Stomach (tissue), 9 donors: Measurements from ENCODE around the gene DNLZ. TPM values are rescaled to one million over a fixed set of nuclear protein-coding genes. Genes with fewer than 3 reads are reported as not detected.
A peak's percentile ranks its signal among the peaks of the same experiment; 100 is the strongest.

Experiments used
- DNase-seq, 2 donors: peaks; one replicate each; pipeline versions ENCODE4 v3.0.0 to v3.0.0-alpha.2; 2013 to 2019
- H3K27ac ChIP-seq, 5 donors: fragments of 200-600 bp in 4 of 5; sonication (generic) in 4 of 5; one replicate each; pipeline ENCODE4 v1.5.1; 2013 to 2019; ENCODE audit warnings: mild to moderate bottlenecking in 1 of 5, moderate library complexity in 1 of 5
- H3K27me3 ChIP-seq, 3 donors: fragments of 200-600 bp; sonication (generic); one replicate each; pipeline ENCODE4 v1.5.1; 2017 to 2019; ENCODE audit warnings: mixed run types in 1 of 3
- H3K36me3 ChIP-seq, 4 donors: fragments of 200-600 bp; sonication (generic); 1 replicate in 3 of 4; 2 replicates in 1 of 4; pipeline ENCODE4 v1.5.1; 2016 to 2019
- H3K4me1 ChIP-seq, 4 donors: fragments of 200-600 bp; sonication (generic); one replicate each; pipeline ENCODE4 v1.5.1; 2016 to 2019
- H3K4me3 ChIP-seq, 4 donors: fragments of 200-600 bp; sonication (generic) in 3 of 4; one replicate each; pipeline ENCODE4 v1.5.1; 2016 to 2019; ENCODE audit warnings: mild to moderate bottlenecking in 1 of 4
- H3K9me3 ChIP-seq, 4 donors: fragments of 200-600 bp; sonication (generic); one replicate each; pipeline ENCODE4 v1.5.1; 2016 to 2019
- EP300 ChIP-seq: sonication (generic); formaldehyde crosslinking; IDR thresholded peaks from one replicate; pipeline ENCODE4 v1.6.1; 2017; ENCODE audit warnings: antibody characterized with exemption
- POLR2A ChIP-seq, 4 donors: fragments of 450-650 bp; IDR thresholded peaks; one replicate each; pipeline ENCODE4 v1.6.1; 2016; ENCODE audit warnings: antibody characterized with exemption in 4 of 4, control low read depth in 2 of 4, mild to moderate bottlenecking in 1 of 4, moderate library complexity in 1 of 4
- POLR2AphosphoS5 ChIP-seq, 3 donors: sonication (generic); formaldehyde crosslinking; IDR thresholded peaks; one replicate each; pipeline ENCODE4 v1.6.1; 2016; ENCODE audit warnings: antibody characterized with exemption in 3 of 3
- WGBS, 5 donors: extraction: QIAGEN DNeasy Blood & Tissue Kit in 3 of 5; methylation state at CpG; one replicate each; pipeline versions ENCODE4 v1.1.5 to v1.1.7; 2013 to 2018; 5-methylcytosine and 5-hydroxymethylcytosine counted together
- intact Hi-C: fragments of 100-400 bp; cut with DNase I; formaldehyde crosslinking; loops from one replicate; pipeline ENCODE4 v1.15.1; 2023; ENCODE audit warnings: low total_unique reads
- polyA plus RNA-seq, 3 donors: library from polyadenylated mRNA; stranded (reverse); fragments of 200-250 nt; gene quantifications; one replicate each; pipeline ENCODE4 v1.2.3, GENCODE V29; 2013
- total RNA-seq, 5 donors: library from RNA; depleted of rRNA; stranded (reverse); fragments of >200 nt; gene quantifications; one replicate each; pipeline versions ENCODE4 v1.1.0 to v1.2.3, GENCODE V29; 2014 to 2016
- TF ChIP-seq, protein P1 (sequence below), 7 experiments: fragments of 450-650 bp in 4 of 7; fragments of 200-600 bp in 3 of 7; sonication (generic) in 3 of 7; IDR thresholded peaks; one replicate each; pipeline ENCODE4 v1.5.1; 2016 to 2019; ENCODE audit warnings: antibody characterized with exemption in 7 of 7, control low read depth in 2 of 7, mild to moderate bottlenecking in 1 of 7
- donor health status: healthy with polysubstance abuse.
- donor health status: Bipolar disorder and iron deficiency.
- donor health status: healthy.

Gene DNLZ
- total and polyA plus RNA-seq, 8 donors, result 1.3 to 16.8 (median 10.1) TPM; not detected in 1

GRCh38 chr9:136311051-136312008 is 52.2 kb downstream of the DNLZ start:
- peak overlapping the region in 3 of 5 donors; percentile 31 to 74 (median 57) for H3K27ac ChIP-seq
- peak overlapping the region in 2 of 4 donors; percentile 9 to 10 for H3K4me3 ChIP-seq
- intact Hi-C loops, result no loop called here
- DNase-seq, result peak; percentile 70 to 94
- H3K36me3 ChIP-seq, result no peaks in the 10 kb centered on the region
- H3K9me3 ChIP-seq, result peaks cover 0 to 13% (median 11%) of the 10 kb centered on the region in 4 donors
- peaks cover 0 to 21% (median 10%) of the 10 kb centered on the region in 4 donors for H3K4me1 ChIP-seq
- no peak for TF ChIP-seq EP300
- TF ChIP-seq POLR2AphosphoS5 (IDR thresholded peaks at IDR 0.05), result peak in 1 of 3 donors; percentile 37
- TF ChIP-seq, protein P1, sequence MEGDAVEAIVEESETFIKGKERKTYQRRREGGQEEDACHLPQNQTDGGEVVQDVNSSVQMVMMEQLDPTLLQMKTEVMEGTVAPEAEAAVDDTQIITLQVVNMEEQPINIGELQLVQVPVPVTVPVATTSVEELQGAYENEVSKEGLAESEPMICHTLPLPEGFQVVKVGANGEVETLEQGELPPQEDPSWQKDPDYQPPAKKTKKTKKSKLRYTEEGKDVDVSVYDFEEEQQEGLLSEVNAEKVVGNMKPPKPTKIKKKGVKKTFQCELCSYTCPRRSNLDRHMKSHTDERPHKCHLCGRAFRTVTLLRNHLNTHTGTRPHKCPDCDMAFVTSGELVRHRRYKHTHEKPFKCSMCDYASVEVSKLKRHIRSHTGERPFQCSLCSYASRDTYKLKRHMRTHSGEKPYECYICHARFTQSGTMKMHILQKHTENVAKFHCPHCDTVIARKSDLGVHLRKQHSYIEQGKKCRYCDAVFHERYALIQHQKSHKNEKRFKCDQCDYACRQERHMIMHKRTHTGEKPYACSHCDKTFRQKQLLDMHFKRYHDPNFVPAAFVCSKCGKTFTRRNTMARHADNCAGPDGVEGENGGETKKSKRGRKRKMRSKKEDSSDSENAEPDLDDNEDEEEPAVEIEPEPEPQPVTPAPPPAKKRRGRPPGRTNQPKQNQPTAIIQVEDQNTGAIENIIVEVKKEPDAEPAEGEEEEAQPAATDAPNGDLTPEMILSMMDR (IDR thresholded peaks at IDR 0.05), result no peak
- TF ChIP-seq POLR2A (IDR thresholded peaks at IDR 0.05), result no peak
- peaks cover 0 to 47% (median 7%) of the 10 kb centered on the region in 3 donors for H3K27me3 ChIP-seq
- WGBS, 5 donors, result 24 to 34% (median 31%) methylated on average over 7 to 23 of the region's 23 CpGs

GRCh38 chr9:136310273-136311030 is 53.1 kb downstream of the DNLZ start:
- H3K4me3 ChIP-seq, result peak overlapping the region in 1 of 4 donors; percentile 10
- H3K4me1 ChIP-seq, result peaks cover 0 to 21% (median 10%) of the 10 kb centered on the region in 4 donors
- H3K9me3 ChIP-seq, result peaks cover 0 to 11% (median 9%) of the 10 kb centered on the region in 4 donors
- H3K36me3 ChIP-seq, result no peaks in the 10 kb centered on the region
- peak overlapping the region in 1 of 5 donors; percentile 74 for H3K27ac ChIP-seq
- 39 to 58% (median 49%) methylated on average over 14 to 28 of the region's 28 CpGs for WGBS, 5 donors
- intact Hi-C loops, result no loop called here
- DNase-seq, result peak in 1 of 2 donors; percentile 77
- no peak for TF ChIP-seq EP300
- no peak for TF ChIP-seq POLR2AphosphoS5 (IDR thresholded peaks at IDR 0.05)
- TF ChIP-seq POLR2A (IDR thresholded peaks at IDR 0.05), result no peak
- TF ChIP-seq, protein P1 (IDR thresholded peaks at IDR 0.05), result no peak
- peaks cover 0 to 55% (median 7%) of the 10 kb centered on the region in 3 donors for H3K27me3 ChIP-seq

- intact Hi-C loops, result no loop called here
Observed at GRCh38 chr9:136309806-136310220, 53.7 kb downstream of the DNLZ start.

More at GRCh38 chr9:136309806-136310220, 53.7 kb downstream of the DNLZ start:
- TF ChIP-seq, protein P1 (IDR thresholded peaks at IDR 0.05), result no peak
- TF ChIP-seq POLR2A (IDR thresholded peaks at IDR 0.05), result peak in 1 of 4 donors; percentile 13
- Histone ChIP-seq H3K27ac (no peak overlapping the region), H3K9me3 (peaks cover 0 to 5% (median 2%) of the 10 kb centered on the region in 4 donors), H3K4me3 (no peak overlapping the region), H3K36me3 (no peaks in the 10 kb centered on the region), H3K27me3 (peaks cover 0 to 62% (median 7%) of the 10 kb centered on the region in 3 donors), H3K4me1 (peaks cover 0 to 21% (median 10%) of the 10 kb centered on the region in 4 donors)
- 86 to 96% (median 92%) methylated on average over 5 of the region's 5 CpGs for WGBS, 5 donors
- DNase-seq, result no peak

Other genes starting within 250 kb of the DNLZ start
- gene TMEM250, start 244.9 kb downstream of the DNLZ start, total RNA-seq, result 100 to 1,000 TPM in 1 of 5 donors, 10 to 100 TPM in 4; 17.4 to 105 (median 30.3) TPM
- 10 to 100 TPM; 15.6 to 19.4 (median 16.6) TPM for gene TMEM250, start 244.9 kb downstream of the DNLZ start, polyA plus RNA-seq
- not detected for gene LHX3, start 158.6 kb downstream of the DNLZ start, total RNA-seq
- gene LHX3, start 158.6 kb downstream of the DNLZ start, polyA plus RNA-seq, result not detected
- gene QSOX2, start 117.9 kb downstream of the DNLZ start, total RNA-seq, result 10 to 100 TPM in 2 of 5 donors, 1 to 10 TPM in 3; 4.7 to 33.5 (median 7.7) TPM
- 1 to 10 TPM; 1.5 to 4.5 (median 2.6) TPM for gene QSOX2, start 117.9 kb downstream of the DNLZ start, polyA plus RNA-seq
- 1 to 10 TPM in 2 of 5 donors, under 1 TPM in 2, not detected in 1; 0.45 to 2.8 (median 1.7) TPM for gene CCDC187, start 59.6 kb downstream of the DNLZ start, total RNA-seq
- under 1 TPM; 0.12 to 0.31 (median 0.18) TPM for gene CCDC187, start 59.6 kb downstream of the DNLZ start, polyA plus RNA-seq
- 10 to 100 TPM in 3 of 5 donors, 1 to 10 TPM in 2; 3.5 to 16.5 (median 14.6) TPM for gene GPSM1, start 36.2 kb downstream of the DNLZ start, total RNA-seq
- gene GPSM1, start 36.2 kb downstream of the DNLZ start, polyA plus RNA-seq, result 10 to 100 TPM in 1 of 3 donors, 1 to 10 TPM in 2; 6.3 to 17.4 (median 9.6) TPM
- 1 to 10 TPM in 3 of 5 donors, under 1 TPM in 1, not detected in 1; 0.92 to 8.2 (median 1.6) TPM for gene CARD9, start 9.9 kb upstream of the DNLZ start, total RNA-seq
- gene CARD9, start 9.9 kb upstream of the DNLZ start, polyA plus RNA-seq, result 1 to 10 TPM in 2 of 3 donors, under 1 TPM in 1; 0.92 to 2.0 (median 1.1) TPM
- 10 to 100 TPM in 1 of 5 donors, 1 to 10 TPM in 4; 1.8 to 58.2 (median 5.8) TPM for gene SNAPC4, start 36.4 kb upstream of the DNLZ start, total RNA-seq
- gene SNAPC4, start 36.4 kb upstream of the DNLZ start, polyA plus RNA-seq, result 1 to 10 TPM; 2.9 to 4.6 (median 4.1) TPM
- gene ENTR1, start 46.9 kb upstream of the DNLZ start, total RNA-seq, result 100 to 1,000 TPM in 1 of 5 donors, 10 to 100 TPM in 4; 26.3 to 184 (median 71.2) TPM
- gene ENTR1, start 46.9 kb upstream of the DNLZ start, polyA plus RNA-seq, result 10 to 100 TPM; 20.6 to 29.5 (median 27.2) TPM
- 100 to 1,000 TPM in 1 of 5 donors, 10 to 100 TPM in 4; 32.7 to 121 (median 59.5) TPM for gene PMPCA, start 46.9 kb upstream of the DNLZ start, total RNA-seq
- 10 to 100 TPM; 25.8 to 47.0 (median 32.6) TPM for gene PMPCA, start 46.9 kb upstream of the DNLZ start, polyA plus RNA-seq
- gene INPP5E, start 76.1 kb upstream of the DNLZ start, total RNA-seq, result 10 to 100 TPM in 2 of 5 donors, 1 to 10 TPM in 3; 6.2 to 32.1 (median 9.7) TPM
- 1 to 10 TPM; 3.2 to 9.0 (median 4.2) TPM for gene INPP5E, start 76.1 kb upstream of the DNLZ start, polyA plus RNA-seq
- gene SEC16A, start 119.3 kb upstream of the DNLZ start, total RNA-seq, result 100 to 1,000 TPM in 1 of 5 donors, 10 to 100 TPM in 4; 14.6 to 105 (median 60.3) TPM
- 10 to 100 TPM; 29.9 to 44.2 (median 32.2) TPM for gene SEC16A, start 119.3 kb upstream of the DNLZ start, polyA plus RNA-seq
- gene NOTCH1, start 182.3 kb upstream of the DNLZ start, total RNA-seq, result 100 to 1,000 TPM in 1 of 5 donors, 10 to 100 TPM in 4; 18.4 to 338 (median 62.5) TPM
- gene NOTCH1, start 182.3 kb upstream of the DNLZ start, polyA plus RNA-seq, result 1 to 10 TPM; 1.4 to 7.9 (median 2.3) TPM